Osteocyte (in vitro differentiated cells): ENCODE measurements around the gene LIN54. TPM values are rescaled to one million over a fixed set of nuclear protein-coding genes. Genes with fewer than 3 reads are reported as not detected.
"Not testable (repeated sequence)": the region's sequence is repeated elsewhere in the genome, so short reads cannot be mapped to it uniquely, and the experiment has no call there.

ENCODE experiments used
- DNase-seq: peaks from one replicate; pipeline ENCODE4 v3.0.0; 2021; ENCODE audit warnings: mixed read lengths; ENCODE audit not compliant: unreplicated experiment; ENCODE audit errors: extremely low spot score
- H3K27ac Mint-ChIP-seq: one replicate; pipeline ENCODE4 v1.8.0; 2021; ENCODE audit warnings: mild to moderate bottlenecking, mixed read lengths; ENCODE audit not compliant: unreplicated experiment
- H3K27me3 Mint-ChIP-seq: one replicate; pipeline ENCODE4 v1.8.0; 2021; ENCODE audit warnings: mixed read lengths; ENCODE audit not compliant: unreplicated experiment
- H3K36me3 Mint-ChIP-seq: one replicate; pipeline ENCODE4 v1.8.0; 2021; ENCODE audit warnings: mixed read lengths; ENCODE audit not compliant: unreplicated experiment
- H3K4me1 Mint-ChIP-seq: one replicate; pipeline ENCODE4 v1.8.0; 2021; ENCODE audit warnings: mixed read lengths; ENCODE audit not compliant: unreplicated experiment
- H3K4me3 Mint-ChIP-seq: one replicate; pipeline ENCODE4 v1.8.0; 2021; ENCODE audit warnings: mild to moderate bottlenecking, moderate library complexity, mixed read lengths; ENCODE audit not compliant: unreplicated experiment
- H3K9me3 Mint-ChIP-seq: one replicate; pipeline ENCODE4 v1.8.0; 2021; ENCODE audit warnings: mixed read lengths; ENCODE audit not compliant: unreplicated experiment
- CTCF ChIP-seq: fragments of 200-600 bp; sonication (generic); IDR thresholded peaks from 2 replicates; pipeline ENCODE4 v1.5.0; 2021; ENCODE audit warnings: antibody characterized with exemption, mild to moderate bottlenecking, moderate library complexity
- total RNA-seq: library from RNA; stranded (reverse); gene quantifications from 2 replicates; pipeline ENCODE4 v1.2.1, GENCODE V29; 2021

Gene LIN54
- total RNA-seq, 1 donor from 2014 or later = 12.6 TPM

GRCh38 chr4:82919386-82919785, 91.2 kb downstream of the LIN54 start:
- no peak overlapping the region for H3K4me3 Mint-ChIP-seq
- H3K27ac Mint-ChIP-seq = no peak overlapping the region
- H3K9me3 Mint-ChIP-seq = no peaks in the 10 kb centered on the region
- DNase-seq = no peak
- no peaks in the 10 kb centered on the region for H3K4me1 Mint-ChIP-seq
- H3K36me3 Mint-ChIP-seq = peaks cover 8% of the 10 kb centered on the region
- TF ChIP-seq CTCF = no peak
- no peaks in the 10 kb centered on the region for H3K27me3 Mint-ChIP-seq

- Mint-ChIP-seq H3K27me3 (no peaks in the 10 kb centered on the region), H3K36me3 (peaks cover 11% of the 10 kb centered on the region), H3K9me3 (no peaks in the 10 kb centered on the region), H3K27ac (no peak overlapping the region), H3K4me3 (no peak overlapping the region), H3K4me1 (no peaks in the 10 kb centered on the region)
- TF ChIP-seq CTCF = no peak
- DNase-seq = no peak
These were observed 92.5 kb downstream of the LIN54 start for GRCh38 chr4:82918091-82918490.

GRCh38 chr4:82913968-82914367, 96.7 kb downstream of the LIN54 start:
- not testable (repeated sequence) for H3K9me3 Mint-ChIP-seq, H3K4me3 Mint-ChIP-seq, DNase-seq, H3K27ac Mint-ChIP-seq, H3K4me1 Mint-ChIP-seq, H3K27me3 Mint-ChIP-seq
- peaks cover 21% of the 10 kb centered on the region for H3K36me3 Mint-ChIP-seq

- Mint-ChIP-seq H3K36me3 (peaks cover 20% of the 10 kb centered on the region), H3K4me3 (no peak overlapping the region), H3K27me3 (no peaks in the 10 kb centered on the region), H3K4me1 (no peaks in the 10 kb centered on the region), H3K9me3 (no peaks in the 10 kb centered on the region), H3K27ac (no peak overlapping the region)
- TF ChIP-seq CTCF = no peak
- DNase-seq = no peak
These were observed 97.3 kb downstream of the LIN54 start for GRCh38 chr4:82913305-82913704.

- Mint-ChIP-seq H3K36me3 (peaks cover 23% of the 10 kb centered on the region), H3K4me1 (peaks cover 5% of the 10 kb centered on the region), H3K9me3 (no peaks in the 10 kb centered on the region), H3K4me3 (no peak overlapping the region), H3K27ac (no peak overlapping the region), H3K27me3 (no peaks in the 10 kb centered on the region)
- no peak for DNase-seq
- TF ChIP-seq CTCF = no peak
These were observed 101.3 kb downstream of the LIN54 start for GRCh38 chr4:82909326-82909725.

- no peak overlapping the region for H3K4me3 Mint-ChIP-seq
- TF ChIP-seq CTCF = no peak
- no peak for DNase-seq
- no peak overlapping the region for H3K27ac Mint-ChIP-seq
- no peaks in the 10 kb centered on the region for H3K9me3 Mint-ChIP-seq
- peaks cover 17% of the 10 kb centered on the region for H3K36me3 Mint-ChIP-seq
- H3K4me1 Mint-ChIP-seq = peaks cover 8% of the 10 kb centered on the region
- H3K27me3 Mint-ChIP-seq = no peaks in the 10 kb centered on the region
These were observed 104.2 kb downstream of the LIN54 start for GRCh38 chr4:82906469-82906868.
